ENCODE data around the gene VPS13C.
"Not testable (repeated sequence)": the region's sequence is repeated elsewhere in the genome, so short reads cannot be mapped to it uniquely, and the experiment has no call there.

The VPS13C gene

GRCh38 chr15:62050115-62050514 is 10.1 kb downstream of the VPS13C start:
- in situ Hi-C loops (cut with MboI; ENCODE audit: low sequenced_read_pairs), result no loop called here

- in situ Hi-C loops (cut with MboI; ENCODE audit: low sequenced_read_pairs), result not testable (repeated sequence)
Measured at GRCh38 chr15:62048254-62048653, 12.0 kb downstream of the VPS13C start.

GRCh38 chr15:62047282-62047827 is 12.9 kb downstream of the VPS13C start:
- in situ Hi-C loops (cut with MboI; ENCODE audit: low sequenced_read_pairs), result no loop called here

GRCh38 chr15:62046078-62046743 is 14.0 kb downstream of the VPS13C start:
- in situ Hi-C loops (cut with MboI; ENCODE audit: low sequenced_read_pairs), result no loop called here

GRCh38 chr15:62035256-62035924 is 24.9 kb downstream of the VPS13C start:
- in situ Hi-C loops (cut with MboI; ENCODE audit: low sequenced_read_pairs), result no loop called here

- in situ Hi-C loops (cut with MboI; ENCODE audit: low sequenced_read_pairs), result no loop called here
Measured at GRCh38 chr15:62027916-62028315, 32.3 kb downstream of the VPS13C start.

- in situ Hi-C loops (cut with MboI; ENCODE audit: low sequenced_read_pairs), result no loop called here
Measured at GRCh38 chr15:62027263-62027565, 33.0 kb downstream of the VPS13C start.

GRCh38 chr15:62026487-62027262 is 33.6 kb downstream of the VPS13C start:
- in situ Hi-C loops (cut with MboI; ENCODE audit: low sequenced_read_pairs), result no loop called here

- in situ Hi-C loops (cut with MboI; ENCODE audit: low sequenced_read_pairs), result no loop called here
Measured at GRCh38 chr15:62021991-62022600, 38.2 kb downstream of the VPS13C start.

GRCh38 chr15:62020576-62021160 is 39.6 kb downstream of the VPS13C start:
- in situ Hi-C loops (cut with MboI; ENCODE audit: low sequenced_read_pairs), result no loop called here

GRCh38 chr15:62005354-62005753 is 54.9 kb downstream of the VPS13C start:
- in situ Hi-C loops (cut with MboI; ENCODE audit: low sequenced_read_pairs), result not testable (repeated sequence)

GRCh38 chr15:61997786-61998185 is 62.5 kb downstream of the VPS13C start:
- in situ Hi-C loops (cut with MboI; ENCODE audit: low sequenced_read_pairs), result no loop called here

- in situ Hi-C loops (cut with MboI; ENCODE audit: low sequenced_read_pairs), result no loop called here
Measured at GRCh38 chr15:61996056-61996635, 64.1 kb downstream of the VPS13C start.

GRCh38 chr15:61994216-61994615 is 66.0 kb downstream of the VPS13C start:
- in situ Hi-C loops (cut with MboI; ENCODE audit: low sequenced_read_pairs), result no loop called here

GRCh38 chr15:61992518-61992917 is 67.7 kb downstream of the VPS13C start:
- in situ Hi-C loops (cut with MboI; ENCODE audit: low sequenced_read_pairs), result no loop called here

- in situ Hi-C loops (cut with MboI; ENCODE audit: low sequenced_read_pairs), result no loop called here
Measured at GRCh38 chr15:61989667-61990066, 70.6 kb downstream of the VPS13C start.

GRCh38 chr15:61987824-61988223 is 72.4 kb downstream of the VPS13C start:
- in situ Hi-C loops (cut with MboI; ENCODE audit: low sequenced_read_pairs), result no loop called here

GRCh38 chr15:61983081-61983480 is 77.2 kb downstream of the VPS13C start:
- in situ Hi-C loops (cut with MboI; ENCODE audit: low sequenced_read_pairs), result no loop called here

GRCh38 chr15:61978225-61978624 is 82.0 kb downstream of the VPS13C start:
- in situ Hi-C loops (cut with MboI; ENCODE audit: low sequenced_read_pairs), result no loop called here

GRCh38 chr15:61974759-61975158 is 85.5 kb downstream of the VPS13C start:
- in situ Hi-C loops (cut with MboI; ENCODE audit: low sequenced_read_pairs), result no loop called here

- in situ Hi-C loops (cut with MboI; ENCODE audit: low sequenced_read_pairs), result no loop called here
Measured at GRCh38 chr15:61974118-61974517, 86.1 kb downstream of the VPS13C start.

All from HL-60/S4 treated with phorbol 12-myristate 13-acetate at 8.2 ng/mL for 4 days and 3 days (cell line).